ENCODE measurements around the gene LIPC.
"Not testable (repeated sequence)": the region's sequence is repeated elsewhere in the genome, so short reads cannot be mapped to it uniquely, and the experiment has no call there.

Gene LIPC

GRCh38 chr15:58585693-58586443 is 154.1 kb downstream of the LIPC start:
- no peak for DNase-seq (ENCODE audit: low read depth)

- DNase-seq (ENCODE audit: low read depth), result no peak
These were observed 155.7 kb downstream of the LIPC start for GRCh38 chr15:58587486-58587885.

GRCh38 chr15:58588096-58588495 is 156.3 kb downstream of the LIPC start:
- no peak for DNase-seq (ENCODE audit: low read depth)

- DNase-seq (ENCODE audit: low read depth), result no peak
These were observed 157.3 kb downstream of the LIPC start for GRCh38 chr15:58589047-58589446.

GRCh38 chr15:58590236-58590635 is 158.4 kb downstream of the LIPC start:
- no peak for DNase-seq (ENCODE audit: low read depth)

- no peak for DNase-seq (ENCODE audit: low read depth)
These were observed 159.1 kb downstream of the LIPC start for GRCh38 chr15:58590926-58591325.

GRCh38 chr15:58593870-58594269 is 162.1 kb downstream of the LIPC start:
- no peak for DNase-seq (ENCODE audit: low read depth)

- DNase-seq (ENCODE audit: low read depth), result no peak
These were observed 163.1 kb downstream of the LIPC start for GRCh38 chr15:58594898-58595297.

GRCh38 chr15:58595516-58596263 is 163.9 kb downstream of the LIPC start:
- DNase-seq (ENCODE audit: low read depth), result no peak

- DNase-seq (ENCODE audit: low read depth), result no peak
These were observed 166.4 kb downstream of the LIPC start for GRCh38 chr15:58597943-58598828.

- no peak for DNase-seq (ENCODE audit: low read depth)
These were observed 167.0 kb downstream of the LIPC start for GRCh38 chr15:58598829-58599210.

- no peak for DNase-seq (ENCODE audit: low read depth)
These were observed 171.0 kb downstream of the LIPC start for GRCh38 chr15:58602823-58603222.

- DNase-seq (ENCODE audit: low read depth), result not testable (repeated sequence)
These were observed 172.1 kb downstream of the LIPC start for GRCh38 chr15:58603927-58604326.

- DNase-seq (ENCODE audit: low read depth), result no peak
These were observed 172.7 kb downstream of the LIPC start for GRCh38 chr15:58604455-58604923.

- no peak for DNase-seq (ENCODE audit: low read depth)
These were observed 174.2 kb downstream of the LIPC start for GRCh38 chr15:58605931-58606530.

GRCh38 chr15:58606577-58607080 is 174.8 kb downstream of the LIPC start:
- DNase-seq (ENCODE audit: low read depth), result no peak

GRCh38 chr15:58608129-58608590 is 176.4 kb downstream of the LIPC start:
- no peak for DNase-seq (ENCODE audit: low read depth)

- no peak for DNase-seq (ENCODE audit: low read depth)
These were observed 176.9 kb downstream of the LIPC start for GRCh38 chr15:58608711-58609110.

GRCh38 chr15:58611731-58612676 is 180.2 kb downstream of the LIPC start:
- DNase-seq (ENCODE audit: low read depth), result no peak

- DNase-seq (ENCODE audit: low read depth), result no peak
These were observed 184.4 kb downstream of the LIPC start for GRCh38 chr15:58616171-58616570.
